ENCODE data around the gene INAFM1.

DNA sequence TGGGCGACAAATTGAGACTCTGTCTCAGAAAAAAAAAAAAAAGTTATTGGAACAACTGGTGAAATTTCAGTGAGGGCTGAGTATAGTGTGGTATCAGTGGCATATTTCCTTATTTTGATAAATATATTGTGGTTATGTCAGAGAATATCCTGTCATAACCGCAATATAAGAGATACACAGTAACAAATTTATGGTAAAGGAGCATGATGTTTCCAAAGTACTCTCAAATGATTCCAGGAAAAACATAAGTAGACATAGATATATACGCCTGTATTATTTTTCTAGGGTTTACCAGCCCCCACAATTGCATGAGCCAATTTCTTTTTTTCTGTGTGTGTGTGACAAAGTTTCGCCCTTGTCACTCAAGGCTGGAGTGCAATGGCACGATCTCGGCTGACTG is 29.3 kb downstream of the INAFM1 start:
- TF ChIP-seq, protein P1, sequence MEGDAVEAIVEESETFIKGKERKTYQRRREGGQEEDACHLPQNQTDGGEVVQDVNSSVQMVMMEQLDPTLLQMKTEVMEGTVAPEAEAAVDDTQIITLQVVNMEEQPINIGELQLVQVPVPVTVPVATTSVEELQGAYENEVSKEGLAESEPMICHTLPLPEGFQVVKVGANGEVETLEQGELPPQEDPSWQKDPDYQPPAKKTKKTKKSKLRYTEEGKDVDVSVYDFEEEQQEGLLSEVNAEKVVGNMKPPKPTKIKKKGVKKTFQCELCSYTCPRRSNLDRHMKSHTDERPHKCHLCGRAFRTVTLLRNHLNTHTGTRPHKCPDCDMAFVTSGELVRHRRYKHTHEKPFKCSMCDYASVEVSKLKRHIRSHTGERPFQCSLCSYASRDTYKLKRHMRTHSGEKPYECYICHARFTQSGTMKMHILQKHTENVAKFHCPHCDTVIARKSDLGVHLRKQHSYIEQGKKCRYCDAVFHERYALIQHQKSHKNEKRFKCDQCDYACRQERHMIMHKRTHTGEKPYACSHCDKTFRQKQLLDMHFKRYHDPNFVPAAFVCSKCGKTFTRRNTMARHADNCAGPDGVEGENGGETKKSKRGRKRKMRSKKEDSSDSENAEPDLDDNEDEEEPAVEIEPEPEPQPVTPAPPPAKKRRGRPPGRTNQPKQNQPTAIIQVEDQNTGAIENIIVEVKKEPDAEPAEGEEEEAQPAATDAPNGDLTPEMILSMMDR (IDR thresholded peaks at IDR 0.05) = no peak
- no peak for TF ChIP-seq POLR2A (IDR thresholded peaks at IDR 0.05)

All from heart left ventricle (tissue), 13 donors.